ENCODE data around the gene LGALS12. TPM values are rescaled to one million over a fixed set of nuclear protein-coding genes. Genes with fewer than 3 reads are reported as not detected.

LGALS12 gene
- total and polyA plus RNA-seq, 2 of the 13 experiments (the other 11 are each of a cell fraction or from before 2014, with no cell fraction given): not detected

DNA sequence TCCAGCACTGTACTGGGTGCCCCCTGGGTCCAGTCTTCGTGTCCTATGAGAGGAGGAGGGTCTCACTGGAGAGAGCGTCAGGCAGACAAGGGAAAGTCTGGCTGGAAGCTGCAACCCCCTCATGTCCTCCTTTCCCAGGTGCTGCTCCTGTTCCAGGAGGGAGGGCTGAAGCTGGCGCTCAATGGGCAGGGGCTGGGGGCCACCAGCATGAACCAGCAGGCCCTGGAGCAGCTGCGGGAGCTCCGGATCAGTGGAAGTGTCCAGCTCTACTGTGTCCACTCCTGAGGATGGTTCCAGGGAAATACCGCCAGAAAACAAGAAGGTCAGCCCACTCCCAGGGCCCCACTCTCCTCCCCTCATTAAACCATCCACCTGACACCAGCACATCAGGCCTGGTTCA lies 10.2 kb downstream of the LGALS12 start (continued):
- TF ChIP-seq ZFP36L2 (CRISPR knock-in tag; IDR thresholded peaks at IDR 0.05): no peak
- no peak for TF ChIP-seq POLR2A (IDR thresholded peaks at IDR 0.05; ENCODE audit: insufficient read depth in 1 of 2, low read depth in 2 of 2, low read length in 2 of 2)

DNA sequence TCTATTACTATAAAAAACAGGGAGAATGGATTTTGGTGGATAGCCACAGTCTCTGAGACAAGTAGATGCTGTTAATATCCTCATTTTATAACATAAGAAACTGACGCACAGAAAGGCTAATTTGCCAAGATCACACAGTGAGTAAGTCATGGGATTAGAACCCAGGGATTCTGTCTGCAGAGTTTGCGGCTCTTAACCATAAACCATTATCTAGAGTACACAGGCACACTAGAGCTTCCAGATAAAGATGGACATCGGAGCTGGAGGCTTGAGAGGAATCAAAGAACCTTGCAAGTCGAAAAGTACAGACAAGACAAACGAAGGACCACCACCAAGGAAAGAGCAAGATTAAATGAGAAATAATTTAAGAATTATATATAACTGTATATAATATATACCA lies 11.3 kb downstream of the LGALS12 start:
- Histone ChIP-seq H3K4me2 (ENCODE audit: low read depth, low read length) (no peak overlapping the region), H3K27ac (ENCODE audit: extremely low read length, insufficient read depth, low read length) (no peak overlapping the region), H2AFZ (ENCODE audit: low read length) (no peak overlapping the region), H3K4me3 (replicated peaks in 1 of 3; ENCODE audit: insufficient read depth in 1 of 3, low read depth in 2 of 3, low read length in 3 of 3) (no peak overlapping the region), H3K27me3 (ENCODE audit: control insufficient read depth in 1 of 2, insufficient read depth in 2 of 2, low read length in 2 of 2) (peaks cover 0 to 12% of the 10 kb centered on the region in 2 experiments; a peak in 1 of 5 replicates), H4K20me1 (ENCODE audit: insufficient read depth, low read length) (no peaks in the 10 kb centered on the region), H3K79me2 (ENCODE audit: insufficient read depth, low read length) (no peaks in the 10 kb centered on the region), H3K9me3 (ENCODE audit: low read length) (no peaks in the 10 kb centered on the region), H3K4me1 (ENCODE audit: insufficient read depth, low read length) (no peaks in the 10 kb centered on the region), H3K9ac (ENCODE audit: insufficient read depth, low read depth, low read length) (no peak overlapping the region), H3K36me3 (replicated peaks in 1 of 2; ENCODE audit: control insufficient read depth in 1 of 2, insufficient read depth in 2 of 2, low read length in 2 of 2) (no peaks in the 10 kb centered on the region)
- POLR2A ChIA-PET: no interaction called here
- no peak for ATAC-seq
- no peak for FAIRE-seq
- no TSS peak for BruUV-seq (replicated peaks)
- in situ Hi-C loops (cut with HindIII; ENCODE audit: extremely low pct_ligation_motif_present, low pct_unique_long_range_greater_than_20kb) (no loop called here), intact Hi-C loops (cut with micrococcal nuclease; ENCODE audit: unreplicated experiment) (no loop called here)
- CTCF ChIA-PET (ENCODE audit: low intra/inter-chr PET ratio, low total read pairs): no interaction called here
- 63% methylated on average over 5 of the region's 5 CpGs for WGBS (ENCODE audit: low lambda C conversion rate)
- TF ChIP-seq ZNF30 (CRISPR knock-in tag; IDR thresholded peaks at IDR 0.05) (no peak), PLSCR1 (CRISPR knock-in tag; IDR thresholded peaks at IDR 0.05; ENCODE audit: borderline replicate concordance) (no peak), SPEN (CRISPR knock-in tag; IDR thresholded peaks at IDR 0.05; ENCODE audit: low read depth) (no peak), ZNF543 (CRISPR knock-in tag; IDR thresholded peaks at IDR 0.05) (no peak), ZNF720 (CRISPR knock-in tag; IDR thresholded peaks at IDR 0.05) (no peak), HDAC2 (CRISPR knock-in tag; IDR thresholded peaks at IDR 0.05) (no peak), RFX5 (IDR thresholded peaks at IDR 0.05; ENCODE audit: low read depth, low read length) (no peak), NCOA2 (CRISPR knock-in tag; IDR thresholded peaks at IDR 0.05) (no peak), SOX5 (CRISPR knock-in tag; IDR thresholded peaks at IDR 0.05; ENCODE audit: borderline replicate concordance) (no peak), CENPBD1 (CRISPR knock-in tag; IDR thresholded peaks at IDR 0.05; ENCODE audit: borderline replicate concordance, low read depth) (no peak), ZNF737 (CRISPR knock-in tag; IDR thresholded peaks at IDR 0.05; ENCODE audit: borderline replicate concordance) (no peak), NFE2L1 (CRISPR knock-in tag; IDR thresholded peaks at IDR 0.05; ENCODE audit: borderline replicate concordance) (no peak), RBM22 (optimal IDR thresholded peaks at IDR 0.05; ENCODE audit: low read length) (no peak)
- TF ChIP-seq, protein P1, sequence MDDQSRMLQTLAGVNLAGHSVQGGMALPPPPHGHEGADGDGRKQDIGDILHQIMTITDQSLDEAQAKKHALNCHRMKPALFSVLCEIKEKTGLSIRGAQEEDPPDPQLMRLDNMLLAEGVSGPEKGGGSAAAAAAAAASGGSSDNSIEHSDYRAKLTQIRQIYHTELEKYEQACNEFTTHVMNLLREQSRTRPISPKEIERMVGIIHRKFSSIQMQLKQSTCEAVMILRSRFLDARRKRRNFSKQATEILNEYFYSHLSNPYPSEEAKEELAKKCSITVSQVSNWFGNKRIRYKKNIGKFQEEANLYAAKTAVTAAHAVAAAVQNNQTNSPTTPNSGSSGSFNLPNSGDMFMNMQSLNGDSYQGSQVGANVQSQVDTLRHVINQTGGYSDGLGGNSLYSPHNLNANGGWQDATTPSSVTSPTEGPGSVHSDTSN (CRISPR knock-in tag; IDR thresholded peaks at IDR 0.05; ENCODE audit: borderline replicate concordance): no peak
- TF ChIP-seq, protein P2, sequence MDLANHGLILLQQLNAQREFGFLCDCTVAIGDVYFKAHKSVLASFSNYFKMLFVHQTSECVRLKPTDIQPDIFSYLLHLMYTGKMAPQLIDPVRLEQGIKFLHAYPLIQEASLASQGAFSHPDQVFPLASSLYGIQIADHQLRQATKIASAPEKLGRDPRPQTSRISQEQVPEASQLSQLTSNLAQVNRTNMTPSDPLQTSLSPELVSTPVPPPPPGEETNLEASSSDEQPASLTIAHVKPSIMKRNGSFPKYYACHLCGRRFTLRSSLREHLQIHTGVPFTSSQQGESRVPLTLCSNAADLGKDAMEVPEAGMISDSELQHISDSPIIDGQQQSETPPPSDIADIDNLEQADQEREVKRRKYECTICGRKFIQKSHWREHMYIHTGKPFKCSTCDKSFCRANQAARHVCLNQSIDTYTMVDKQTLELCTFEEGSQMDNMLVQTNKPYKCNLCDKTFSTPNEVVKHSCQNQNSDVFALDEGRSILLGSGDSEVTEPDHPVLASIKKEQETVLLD (CRISPR knock-in tag; IDR thresholded peaks at IDR 0.05; ENCODE audit: low read depth): no peak
- TF ChIP-seq, protein P3, sequence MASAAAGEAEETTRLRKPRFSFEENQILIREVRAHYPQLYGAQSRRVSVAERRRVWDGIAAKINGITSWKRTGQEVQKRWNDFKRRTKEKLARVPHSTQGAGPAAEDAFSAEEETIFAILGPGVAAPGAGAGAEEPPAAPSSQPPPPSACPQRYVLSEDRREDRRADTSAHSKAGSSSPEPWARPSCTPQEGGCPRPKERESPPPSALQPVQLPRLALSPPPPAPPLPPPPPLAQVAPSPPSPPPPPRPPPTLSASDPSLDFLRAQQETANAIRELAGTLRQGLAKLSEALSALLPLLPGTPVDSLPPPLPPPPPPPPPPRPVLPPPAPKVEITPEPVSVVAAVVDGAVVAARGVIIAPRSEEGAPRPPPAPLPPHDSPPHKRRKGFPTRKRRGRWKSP (CRISPR knock-in tag; IDR thresholded peaks at IDR 0.05): no peak
- no peak for DNase-seq (ENCODE audit: low spot score)
